Measurements from ENCODE around the gene SPAG5.
A peak's percentile ranks its signal among the peaks of the same experiment; 100 is the strongest.

Gene SPAG5, protein sequence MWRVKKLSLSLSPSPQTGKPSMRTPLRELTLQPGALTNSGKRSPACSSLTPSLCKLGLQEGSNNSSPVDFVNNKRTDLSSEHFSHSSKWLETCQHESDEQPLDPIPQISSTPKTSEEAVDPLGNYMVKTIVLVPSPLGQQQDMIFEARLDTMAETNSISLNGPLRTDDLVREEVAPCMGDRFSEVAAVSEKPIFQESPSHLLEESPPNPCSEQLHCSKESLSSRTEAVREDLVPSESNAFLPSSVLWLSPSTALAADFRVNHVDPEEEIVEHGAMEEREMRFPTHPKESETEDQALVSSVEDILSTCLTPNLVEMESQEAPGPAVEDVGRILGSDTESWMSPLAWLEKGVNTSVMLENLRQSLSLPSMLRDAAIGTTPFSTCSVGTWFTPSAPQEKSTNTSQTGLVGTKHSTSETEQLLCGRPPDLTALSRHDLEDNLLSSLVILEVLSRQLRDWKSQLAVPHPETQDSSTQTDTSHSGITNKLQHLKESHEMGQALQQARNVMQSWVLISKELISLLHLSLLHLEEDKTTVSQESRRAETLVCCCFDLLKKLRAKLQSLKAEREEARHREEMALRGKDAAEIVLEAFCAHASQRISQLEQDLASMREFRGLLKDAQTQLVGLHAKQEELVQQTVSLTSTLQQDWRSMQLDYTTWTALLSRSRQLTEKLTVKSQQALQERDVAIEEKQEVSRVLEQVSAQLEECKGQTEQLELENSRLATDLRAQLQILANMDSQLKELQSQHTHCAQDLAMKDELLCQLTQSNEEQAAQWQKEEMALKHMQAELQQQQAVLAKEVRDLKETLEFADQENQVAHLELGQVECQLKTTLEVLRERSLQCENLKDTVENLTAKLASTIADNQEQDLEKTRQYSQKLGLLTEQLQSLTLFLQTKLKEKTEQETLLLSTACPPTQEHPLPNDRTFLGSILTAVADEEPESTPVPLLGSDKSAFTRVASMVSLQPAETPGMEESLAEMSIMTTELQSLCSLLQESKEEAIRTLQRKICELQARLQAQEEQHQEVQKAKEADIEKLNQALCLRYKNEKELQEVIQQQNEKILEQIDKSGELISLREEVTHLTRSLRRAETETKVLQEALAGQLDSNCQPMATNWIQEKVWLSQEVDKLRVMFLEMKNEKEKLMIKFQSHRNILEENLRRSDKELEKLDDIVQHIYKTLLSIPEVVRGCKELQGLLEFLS

DNA sequence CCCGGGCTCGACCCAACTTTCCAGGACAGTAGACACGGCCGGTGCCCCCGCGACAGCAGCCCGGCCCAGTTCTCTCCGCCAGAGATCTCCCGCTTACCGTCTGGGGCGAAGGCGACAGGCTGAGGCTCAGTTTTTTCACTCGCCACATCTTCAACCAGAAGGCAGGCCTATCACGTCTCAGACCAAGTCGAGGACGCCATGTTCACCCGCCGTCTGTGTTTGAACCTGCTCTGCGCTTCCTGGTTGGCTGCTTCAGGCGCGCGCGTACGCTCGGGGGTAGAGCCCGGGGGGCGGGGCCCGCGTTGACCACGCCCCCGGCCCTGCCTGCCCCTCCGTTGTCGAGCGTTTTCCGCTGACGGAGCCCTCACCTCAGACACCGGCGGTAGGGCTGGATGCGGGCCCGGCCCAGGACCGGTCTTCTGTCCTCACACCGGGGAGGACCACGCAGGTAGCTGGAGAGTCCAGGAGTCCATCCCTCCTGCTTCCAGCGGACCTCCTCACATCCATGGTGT, at the start of gene SPAG5:
TSS of gene SPAG5 (minus strand) at position 227 of the 512 bp plus-strand sequence. CDS start at position 148, 79 bp downstream.
- DNase-seq, result peak; percentile 92

DNA sequence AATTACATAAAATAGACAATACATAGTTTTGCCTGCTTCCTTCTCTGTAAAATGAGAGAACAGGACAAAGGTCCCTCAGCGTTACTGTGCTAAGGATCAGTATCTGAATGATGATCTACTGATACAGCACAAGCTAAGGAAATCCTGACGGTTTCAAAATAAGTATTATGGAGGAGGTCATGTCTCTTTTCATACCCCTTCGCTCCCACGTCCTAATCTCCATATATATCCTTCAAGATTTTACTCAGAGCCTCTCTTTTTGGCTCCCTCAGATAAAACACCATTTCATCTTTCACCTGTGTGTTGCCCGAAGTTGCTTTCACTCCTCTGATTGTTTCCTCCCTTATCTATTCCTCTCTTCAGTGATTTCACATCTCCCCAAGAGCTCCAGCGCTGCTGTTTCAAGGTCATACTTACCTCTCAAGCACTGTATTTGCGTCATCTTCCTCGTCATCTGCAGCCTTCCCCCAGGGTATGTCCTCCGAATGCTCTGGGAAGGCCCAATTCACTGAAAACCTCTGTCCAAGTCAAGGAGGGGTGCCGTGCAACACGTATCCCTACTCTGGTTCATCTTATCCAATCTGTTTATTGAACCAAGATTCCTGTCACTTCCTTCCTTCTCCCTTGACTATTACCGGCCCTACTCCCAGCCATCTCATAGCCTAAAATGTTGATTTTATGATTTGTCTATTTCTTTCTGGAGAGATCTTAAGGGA, 47.4 kb upstream of the SPAG5 start:
- DNase-seq, result no peak

DNA sequence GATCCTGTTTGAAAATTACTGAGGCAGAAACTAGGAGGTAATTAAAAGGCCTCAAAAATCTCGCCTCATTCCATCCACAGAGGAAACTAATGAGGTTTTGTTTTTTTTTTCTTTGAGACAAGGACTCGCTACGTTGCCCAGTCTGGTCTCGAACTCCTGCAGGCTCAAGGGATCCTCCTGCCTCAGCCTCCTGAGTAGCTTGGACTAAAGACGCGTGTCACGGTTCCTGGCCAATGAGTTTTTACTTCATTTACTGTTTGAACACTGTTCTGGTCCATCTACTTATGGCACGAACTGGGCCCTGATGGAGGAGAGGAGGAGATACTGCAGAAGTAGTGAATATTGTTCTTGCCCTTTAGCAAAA, 46.7 kb upstream of the SPAG5 start:
- DNase-seq, result no peak

DNA sequence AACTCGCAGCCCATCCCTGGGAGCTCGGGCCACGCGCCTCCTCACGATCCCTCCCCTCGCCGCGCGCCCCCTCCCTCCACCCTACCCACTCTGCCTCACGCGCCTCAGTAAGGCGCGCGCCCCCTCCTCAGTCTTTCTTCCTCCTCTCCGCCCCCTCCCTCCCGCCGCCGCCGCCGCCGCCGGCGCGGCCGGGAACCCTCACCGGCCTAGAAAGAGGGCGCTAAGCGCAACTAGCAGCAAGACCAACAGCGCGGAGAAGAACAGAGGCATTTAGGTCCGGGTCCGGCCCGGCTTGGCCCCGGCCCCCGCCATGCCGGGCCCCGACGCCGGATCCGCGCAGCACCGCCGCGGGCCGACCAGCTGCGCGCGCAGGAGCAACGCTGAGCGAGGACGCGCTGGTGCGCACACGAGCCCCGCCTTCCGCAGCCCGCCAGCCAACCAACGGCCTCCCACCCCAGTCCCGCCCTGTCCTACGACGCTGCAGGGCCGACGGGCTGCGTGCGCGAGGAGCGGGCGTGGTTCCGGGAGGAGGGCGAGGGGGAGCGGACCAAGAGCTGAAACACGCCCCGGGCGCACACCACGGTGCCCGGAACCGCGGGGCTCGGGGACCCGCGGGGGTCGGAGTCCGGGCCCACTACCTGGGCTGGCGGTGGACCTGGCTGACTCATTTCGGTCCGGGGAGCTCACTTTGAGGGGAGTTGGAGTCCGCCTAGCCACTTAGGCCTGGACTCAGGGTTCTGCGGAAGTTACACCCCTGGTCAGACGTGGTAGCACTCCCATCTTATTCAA, 46.2 kb upstream of the SPAG5 start, which contains the start of gene BLTP2:
TSS of gene BLTP2 (minus strand) at position 372 of the 789 bp plus-strand sequence. CDS start at position 270, 102 bp downstream.
- peak; percentile 96 for DNase-seq

DNA sequence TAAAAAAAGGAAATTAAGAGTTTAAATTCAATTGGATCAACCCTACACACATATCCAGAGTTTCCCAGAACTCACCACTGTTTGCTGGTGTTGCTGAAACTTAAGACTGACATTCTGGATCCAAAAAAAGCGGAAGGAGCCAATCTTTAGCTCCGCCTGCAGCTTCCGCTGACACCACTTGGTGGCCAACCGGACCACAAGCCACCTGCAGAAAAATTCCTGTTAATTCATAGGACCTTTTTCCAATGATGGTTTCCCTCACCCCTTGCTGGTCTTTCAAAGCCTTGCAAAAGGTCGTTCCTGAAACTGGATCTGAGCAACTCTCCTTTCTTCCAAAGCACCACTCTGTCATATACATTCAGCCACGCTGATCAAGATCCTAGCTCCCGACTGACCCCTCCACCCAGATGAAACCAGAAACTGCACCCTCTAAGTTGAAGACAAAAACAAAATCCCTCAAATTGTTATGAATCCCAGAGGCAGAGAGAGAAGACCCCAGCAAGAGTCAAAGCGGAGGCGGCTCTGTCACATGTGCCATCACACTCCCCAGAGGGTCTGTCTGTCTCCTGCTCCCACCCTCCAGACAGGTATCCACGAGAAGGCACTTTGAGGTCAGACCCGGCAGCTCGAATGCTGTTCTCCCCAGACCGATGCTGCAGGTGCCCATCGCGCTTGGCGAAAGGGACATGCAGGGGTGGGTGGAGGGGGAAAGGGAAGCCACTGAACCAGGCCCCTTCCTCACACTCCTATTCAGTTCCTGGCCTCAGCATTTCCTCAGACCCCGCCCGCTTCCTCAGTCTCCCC, 45.4 kb upstream of the SPAG5 start:
- DNase-seq, result peak; percentile 9

DNA sequence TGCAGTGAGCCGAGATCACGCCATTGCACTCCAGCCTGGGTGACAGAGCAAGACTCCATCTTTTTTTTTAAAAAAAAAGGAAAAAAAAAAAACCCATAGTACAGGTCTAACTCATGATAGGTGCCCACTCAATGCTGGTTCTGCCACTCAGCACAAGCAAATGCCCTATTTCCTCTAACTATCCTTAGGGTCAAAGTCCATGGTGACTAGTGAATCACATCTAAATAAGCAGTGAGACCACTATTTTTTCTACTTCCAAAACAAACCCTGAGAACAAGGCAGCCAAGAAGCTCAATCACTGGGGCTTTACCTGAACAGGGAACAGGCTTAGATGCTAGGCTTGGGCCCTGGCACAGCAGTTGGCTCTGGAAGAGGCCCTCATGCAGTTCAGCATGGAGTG, 42.8 kb upstream of the SPAG5 start:
- no peak for DNase-seq

DNA sequence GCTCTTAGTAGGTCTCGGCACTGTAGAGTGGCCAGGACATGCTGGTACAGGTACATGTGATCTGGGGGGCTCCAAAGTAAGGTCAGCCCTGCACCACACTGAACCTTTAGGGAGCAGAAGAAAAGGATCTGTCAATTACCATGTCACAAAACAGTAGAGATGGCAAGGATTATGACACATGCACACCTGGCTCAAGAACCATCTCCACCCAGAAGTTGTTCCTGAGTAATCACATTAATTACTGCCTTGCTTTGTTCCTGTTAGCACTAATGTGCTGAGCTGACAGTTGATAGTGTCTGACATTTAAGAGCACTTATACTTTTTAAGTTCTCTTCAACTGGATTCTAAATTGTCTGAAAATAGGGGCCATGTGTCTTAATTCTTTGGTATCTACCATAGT, 36.7 kb upstream of the SPAG5 start:
- DNase-seq, result no peak

DNA sequence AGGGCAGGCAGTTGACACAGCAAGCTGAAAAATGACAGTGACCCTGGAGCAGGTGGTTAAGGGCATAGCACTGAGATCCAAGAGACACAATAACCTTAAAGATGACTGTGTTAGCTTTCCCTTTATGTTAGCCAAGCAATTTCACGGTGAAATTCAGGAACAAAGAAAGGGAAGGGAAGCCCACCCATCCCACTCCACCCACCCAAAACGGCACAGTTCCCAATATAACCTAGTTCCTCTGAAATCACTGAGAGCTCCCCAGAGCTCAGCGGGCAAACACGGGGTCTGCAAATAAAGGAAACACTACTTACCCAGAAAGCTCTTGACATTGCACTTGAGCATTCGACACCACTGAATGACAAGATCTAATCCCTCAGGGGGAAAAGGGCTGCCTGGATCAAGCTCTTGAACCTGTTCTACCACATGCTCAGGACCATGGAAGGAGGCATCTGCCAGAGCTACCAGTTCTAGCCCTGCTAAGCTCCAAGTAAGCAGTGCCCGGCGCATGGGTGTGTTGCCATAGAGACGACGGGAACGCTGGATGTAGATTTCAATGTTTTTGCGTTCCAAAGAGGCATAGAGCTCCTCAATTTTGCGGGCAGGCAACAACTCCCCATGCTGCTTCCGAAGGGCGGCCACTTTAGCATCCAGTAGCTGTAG, 35.5 kb upstream of the SPAG5 start:
- no peak for DNase-seq

DNA sequence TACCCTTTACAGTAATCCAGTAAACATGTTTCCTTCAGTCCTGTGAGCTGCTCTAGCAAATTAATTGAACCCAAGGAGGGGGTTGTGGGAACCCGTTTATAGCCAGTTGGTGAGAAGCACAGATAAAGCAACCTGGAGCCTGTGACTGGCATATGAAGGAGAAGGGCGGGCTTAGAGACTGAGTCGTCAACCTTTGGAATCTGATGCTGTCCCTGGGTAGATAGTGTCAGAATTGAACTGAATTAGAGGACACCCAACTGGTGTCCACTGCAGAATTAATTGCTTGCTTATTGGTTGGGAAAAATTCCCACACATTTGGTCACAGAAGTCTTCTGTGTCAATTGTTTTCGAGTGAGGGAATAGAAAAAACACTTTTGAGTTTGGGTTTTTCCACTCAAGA, 28.0 kb upstream of the SPAG5 start:
- DNase-seq, result no peak

DNA sequence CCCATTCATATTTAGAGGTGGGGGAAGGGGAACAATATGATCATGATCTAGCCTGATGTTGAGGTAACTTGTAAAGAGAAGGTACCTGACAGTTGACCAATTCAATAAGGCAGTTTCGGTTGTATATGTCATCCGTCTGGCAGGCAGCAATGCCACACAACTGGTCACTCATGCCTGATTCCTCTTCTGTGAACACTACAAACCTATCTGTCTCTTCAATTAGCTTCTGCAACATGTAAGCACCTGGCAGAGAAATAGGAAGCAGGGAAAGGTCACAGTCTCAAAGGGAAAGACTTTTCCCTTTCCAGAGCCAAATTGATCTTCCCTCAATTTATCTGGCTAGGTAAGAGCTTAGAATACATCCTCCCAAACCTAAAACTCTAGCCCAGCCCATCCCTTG, 25.3 kb upstream of the SPAG5 start:
- no peak for DNase-seq

DNA sequence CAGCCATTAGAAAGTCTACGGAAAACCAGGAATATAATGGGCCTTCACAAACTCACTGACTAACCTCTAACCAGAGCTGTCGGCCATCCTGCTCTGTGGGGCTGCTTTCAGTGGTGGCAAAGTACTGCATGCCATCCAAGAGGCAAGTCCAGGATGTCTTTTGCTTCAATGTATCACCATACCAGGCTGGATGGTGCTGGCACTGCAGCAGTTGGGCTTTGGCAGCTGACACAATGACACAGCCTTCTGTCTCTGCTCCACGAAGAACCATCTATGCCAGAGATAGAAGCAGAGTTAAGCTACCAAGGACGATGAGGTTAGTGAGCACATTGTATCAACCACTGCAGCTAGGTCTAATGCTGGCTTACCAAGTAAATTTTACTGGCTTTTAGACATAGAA, 24.9 kb upstream of the SPAG5 start:
- no peak for DNase-seq

DNA sequence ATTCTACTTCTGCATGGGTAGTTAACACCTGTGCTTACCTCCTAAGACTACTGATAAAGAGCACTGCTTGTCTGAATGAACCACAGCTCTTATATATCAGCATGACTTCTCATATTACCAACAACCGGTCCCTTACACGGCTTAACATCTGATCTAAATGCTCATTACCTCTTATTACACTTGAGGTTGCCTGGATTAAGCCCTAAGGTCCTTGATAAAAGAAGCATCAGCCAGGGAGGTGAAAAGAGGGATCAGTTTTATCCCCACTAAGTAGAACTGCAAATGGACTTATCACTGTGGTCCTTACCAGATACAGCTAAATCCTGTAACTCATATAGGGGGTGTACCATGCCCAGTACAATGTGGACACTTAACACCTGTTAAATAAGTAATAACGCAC, 23.4 kb upstream of the SPAG5 start:
- no peak for DNase-seq

DNA sequence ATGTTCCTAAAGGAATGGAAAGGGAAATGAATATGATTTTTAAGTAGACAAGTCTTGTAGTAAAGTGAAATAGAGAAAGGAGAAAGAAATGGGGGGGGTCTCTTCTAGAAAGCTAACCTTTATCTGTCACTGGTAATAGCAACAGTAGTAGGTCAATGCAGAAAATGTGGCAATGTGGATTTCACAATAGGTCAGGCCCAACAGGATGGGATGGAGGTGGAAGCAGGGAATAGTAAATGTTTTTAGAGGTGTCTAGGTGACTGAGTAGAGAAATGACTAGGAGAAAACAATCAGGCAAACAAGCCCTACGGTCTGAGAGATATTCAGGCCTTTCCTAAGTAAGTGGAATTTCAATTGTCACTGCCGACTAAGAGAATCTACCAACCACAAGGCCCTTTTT, 21.2 kb upstream of the SPAG5 start:
- no peak for DNase-seq

DNA sequence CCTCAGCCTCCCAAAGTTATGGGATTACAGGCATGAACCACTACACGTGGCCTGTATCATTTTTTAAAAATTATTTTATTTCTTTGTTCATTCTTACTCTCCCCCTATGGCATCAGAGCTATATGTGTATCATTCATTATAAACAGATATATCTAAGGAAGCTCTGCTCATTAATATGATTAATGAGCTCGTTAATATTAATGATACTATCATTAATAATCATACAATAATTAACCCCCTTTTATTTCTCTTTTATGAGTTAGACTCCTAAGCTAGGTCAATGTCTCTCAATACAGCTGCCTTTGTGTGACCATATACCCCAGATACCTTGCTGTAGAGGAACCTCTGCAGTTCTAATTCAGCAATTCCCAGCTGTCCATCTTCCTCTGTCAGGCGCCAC, 19.6 kb upstream of the SPAG5 start:
- DNase-seq, result no peak

DNA sequence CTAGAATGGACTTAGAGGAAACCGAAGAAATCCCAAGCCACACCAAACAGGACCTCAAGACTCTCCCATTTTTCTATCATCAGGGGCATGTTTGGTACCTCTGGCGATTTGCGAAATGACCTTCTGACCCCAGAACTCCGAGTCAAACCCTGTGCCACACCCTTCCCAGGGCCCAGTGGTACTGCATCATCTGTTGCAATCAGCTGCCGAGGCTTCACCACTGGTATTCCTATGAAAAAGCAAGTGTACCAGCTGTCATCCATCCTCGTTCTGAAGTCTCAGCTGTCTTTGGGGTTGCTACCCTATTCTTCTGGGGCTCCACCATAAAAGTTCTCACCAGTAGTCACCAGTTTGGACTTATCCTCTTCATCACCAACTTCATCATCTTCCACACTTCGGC, 17.5 kb upstream of the SPAG5 start:
- DNase-seq, result no peak

DNA sequence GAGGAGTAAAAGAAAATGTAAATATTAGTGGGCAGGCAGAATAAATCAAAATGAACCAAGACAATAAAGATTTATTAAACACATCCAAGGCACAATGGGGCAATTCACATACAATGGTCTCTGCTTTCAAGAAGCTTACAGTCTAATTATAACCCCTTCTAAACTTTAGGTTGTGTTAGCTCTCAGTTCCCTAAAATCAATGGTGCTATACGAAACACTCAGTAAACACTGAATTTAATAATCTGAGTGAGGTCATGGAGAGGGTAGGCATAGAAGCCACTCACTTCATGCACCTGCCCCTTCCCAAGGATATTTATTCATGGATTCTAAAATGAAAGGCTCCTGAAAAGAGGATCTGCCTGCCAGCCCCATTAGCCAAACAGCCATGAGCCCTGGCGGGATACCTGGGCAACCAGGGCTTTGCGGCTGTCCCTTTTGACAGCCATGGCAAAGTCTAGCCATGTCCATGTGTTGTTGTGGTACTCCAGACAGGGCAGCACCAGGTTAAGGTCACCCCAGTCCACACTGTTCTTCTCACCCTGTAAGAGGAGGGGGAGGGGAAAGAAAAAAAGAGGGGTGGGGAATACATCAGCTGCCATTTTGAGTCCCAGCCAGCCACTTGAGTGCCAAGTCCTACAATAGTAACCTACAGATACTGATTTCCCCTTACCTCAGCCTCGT, 16.6 kb upstream of the SPAG5 start:
- DNase-seq, result no peak

DNA sequence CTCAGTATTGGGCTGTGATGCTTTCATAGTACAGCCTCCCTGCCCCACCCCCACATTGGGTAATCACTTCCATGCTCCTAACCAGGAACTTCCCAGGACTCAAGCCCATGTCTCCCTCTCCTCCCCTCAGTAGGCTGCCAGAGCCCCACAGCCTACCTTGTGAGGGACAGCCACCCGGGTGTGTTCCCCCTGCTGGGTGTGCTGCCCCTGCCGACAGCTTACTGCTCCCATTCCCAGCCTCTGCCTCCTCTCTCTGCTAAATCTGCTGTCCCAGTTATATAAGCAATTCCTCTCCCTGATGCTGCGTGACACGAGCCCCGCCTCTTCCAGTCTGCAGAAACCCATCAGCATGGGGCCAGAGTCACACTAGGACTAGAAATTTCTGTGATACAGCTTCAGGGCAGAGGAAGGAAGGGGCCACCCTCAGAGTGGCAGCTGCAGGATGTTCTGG, 15.1 kb upstream of the SPAG5 start, which contains the start of gene RSKR:
TSS of gene RSKR (minus strand) at position 255 of the 451 bp plus-strand sequence. CDS start at position 231, 24 bp downstream.
- no peak for DNase-seq

DNA sequence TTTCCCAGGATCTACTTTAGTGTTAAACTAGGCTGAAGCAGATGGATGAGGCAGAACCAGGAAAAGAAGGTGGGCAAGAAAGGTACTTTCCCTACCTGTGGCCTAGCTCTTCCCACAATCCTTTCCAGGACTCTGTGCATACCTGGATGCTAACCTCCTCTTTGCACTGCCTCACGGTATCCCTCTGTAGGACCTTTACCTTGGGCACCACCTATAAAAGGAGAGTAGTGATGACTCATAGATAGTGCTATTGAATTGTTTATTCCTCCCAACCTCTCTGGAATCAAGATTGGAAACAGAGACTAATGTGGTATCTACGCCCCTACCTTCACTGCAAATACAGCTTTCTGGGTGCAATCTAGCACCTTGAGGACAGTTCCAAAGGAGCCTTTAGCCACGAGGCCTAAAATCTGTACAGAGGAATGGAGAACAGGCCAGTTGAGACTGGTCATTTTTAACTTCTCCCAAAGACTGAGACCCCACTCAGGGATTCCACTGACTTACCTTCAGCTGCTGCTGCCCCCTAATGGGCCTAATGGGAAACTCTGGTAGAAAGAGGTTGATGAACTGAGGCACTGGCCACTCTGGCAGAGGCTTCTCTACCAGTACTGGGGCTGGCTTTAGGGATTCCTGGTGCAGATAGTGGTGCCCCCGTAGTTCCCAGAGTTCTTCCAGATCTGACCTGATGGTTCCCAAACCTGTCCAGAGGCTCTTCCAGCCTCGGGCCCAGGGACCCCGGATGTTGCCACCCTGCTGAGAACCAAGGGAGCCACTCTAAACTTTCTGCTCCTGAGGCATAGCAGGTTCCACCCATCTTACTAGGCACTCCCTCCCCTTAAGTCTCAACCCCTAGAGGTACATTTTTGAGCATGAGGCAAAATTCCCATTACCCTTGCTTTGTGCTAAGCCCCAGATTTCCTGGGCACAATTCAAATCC, 14.4 kb upstream of the SPAG5 start:
- DNase-seq, result peak; percentile 20

All from stimulated activated CD4-positive, alpha-beta T cell treated with anti-CD3 and anti-CD28 coated beads, Interleukin-4, amount 100 ng/mL, for 1 hour (primary cell).